Stimulated activated CD4-positive, alpha-beta T cell treated with anti-CD3 and anti-CD28 coated beads, TNF-alpha, amount 100 ng/mL, for 24 hours (primary cell): Measurements from ENCODE around the gene CAMKMT.

Experiments
- DNase-seq, 3 experiments: peaks; one replicate each; pipeline ENCODE4 v3.0.0-alpha.2; 2020; ENCODE audit warnings: low read depth in 3 of 3

Gene CAMKMT

DNA sequence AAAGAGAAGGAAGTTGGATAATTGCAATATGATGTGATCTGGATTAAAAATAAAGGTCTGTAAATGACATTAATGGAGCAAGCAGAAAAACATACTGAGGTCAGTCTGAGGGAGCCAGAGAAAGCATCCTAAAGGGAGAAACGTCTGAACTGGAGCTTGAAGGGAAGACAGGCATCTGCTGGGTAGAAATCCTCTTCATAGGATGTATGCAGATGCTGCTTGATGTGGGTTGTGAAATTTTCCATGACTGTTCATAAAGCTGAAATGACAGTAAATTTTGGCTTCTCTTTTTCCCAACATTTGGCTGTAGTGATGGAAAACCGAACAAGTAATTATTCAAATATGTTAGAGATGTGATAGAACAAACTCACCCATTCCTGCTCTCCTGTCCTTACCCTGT, 287.6 kb downstream of the CAMKMT start:
- DNase-seq = no peak

DNA sequence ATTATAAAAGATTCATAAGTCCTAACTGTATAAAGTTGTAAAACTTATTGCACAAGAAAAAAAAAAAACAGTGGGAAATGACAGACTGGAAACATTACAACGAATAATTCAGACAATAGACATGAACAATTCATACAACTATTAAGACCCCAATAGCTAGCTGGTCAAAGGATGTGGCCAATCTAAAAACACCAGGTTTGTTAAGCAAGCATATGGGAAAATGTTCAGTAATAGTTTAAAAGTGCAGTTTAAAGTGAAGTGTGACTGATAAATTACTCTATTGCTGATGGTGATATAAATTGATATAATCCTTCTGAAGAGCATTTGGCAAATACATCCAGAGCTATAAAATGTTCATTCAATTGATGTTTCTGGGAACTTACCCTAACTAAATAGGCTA, 289.0 kb downstream of the CAMKMT start:
- no peak for DNase-seq

DNA sequence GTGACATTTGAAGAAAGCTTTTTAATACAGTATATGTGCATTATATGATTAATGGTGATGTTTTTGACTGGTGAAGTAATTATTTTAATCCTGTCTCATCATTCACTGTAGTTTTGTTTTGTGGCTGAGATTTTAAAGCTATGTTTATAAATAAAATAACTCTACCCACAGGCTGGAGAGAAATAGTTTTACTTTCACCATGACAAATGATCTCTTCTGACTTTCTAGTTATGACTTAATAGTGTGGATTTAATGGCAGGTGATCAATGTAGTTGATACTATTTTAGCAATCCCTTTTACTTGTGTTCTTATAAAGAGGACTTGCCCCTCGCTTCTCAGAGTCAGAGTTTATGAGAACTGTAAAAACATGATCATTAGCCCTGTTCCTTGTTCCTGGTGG, 290.2 kb downstream of the CAMKMT start:
- no peak for DNase-seq

DNA sequence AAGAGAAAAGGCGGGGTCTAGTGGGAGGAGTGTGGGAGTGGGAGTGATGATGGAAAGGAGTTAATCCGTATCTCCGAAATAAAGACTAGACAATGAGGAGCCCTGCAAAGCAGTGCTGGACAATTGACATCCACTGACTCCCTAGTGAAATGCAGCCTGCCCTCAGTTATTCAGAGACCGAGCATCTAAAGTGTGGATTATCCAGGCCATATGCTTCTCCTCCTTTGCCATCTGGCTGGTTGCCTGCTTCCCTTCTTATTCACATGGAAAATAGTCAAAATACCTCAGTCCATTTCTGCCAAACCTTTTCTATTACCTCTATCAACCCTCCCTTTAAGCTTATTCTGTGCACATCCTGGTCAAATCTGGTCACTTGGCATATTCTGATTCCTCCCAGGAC, 291.0 kb downstream of the CAMKMT start:
- DNase-seq = no peak

DNA sequence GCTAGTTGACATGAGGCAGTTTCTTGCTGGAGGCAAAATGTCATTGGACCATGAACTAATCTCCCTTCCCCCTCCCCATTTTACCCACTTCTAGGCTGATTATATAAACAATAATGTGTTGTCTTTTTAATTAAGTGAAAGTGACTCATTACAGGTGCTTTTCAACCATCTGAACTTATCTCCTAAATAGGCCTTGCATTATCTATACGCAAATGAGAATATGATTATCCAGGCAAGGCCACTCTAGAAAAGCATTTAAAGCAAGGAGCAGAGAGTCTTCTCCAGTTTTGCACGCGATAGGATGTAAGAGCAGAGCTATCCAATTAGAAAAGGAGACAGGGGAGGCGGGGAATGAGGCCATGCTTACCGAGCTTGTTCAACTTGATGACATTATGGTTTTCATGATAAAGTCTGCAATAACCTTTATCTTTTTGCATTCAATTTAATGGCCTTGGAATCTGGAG, 293.7 kb downstream of the CAMKMT start:
- no peak for DNase-seq

DNA sequence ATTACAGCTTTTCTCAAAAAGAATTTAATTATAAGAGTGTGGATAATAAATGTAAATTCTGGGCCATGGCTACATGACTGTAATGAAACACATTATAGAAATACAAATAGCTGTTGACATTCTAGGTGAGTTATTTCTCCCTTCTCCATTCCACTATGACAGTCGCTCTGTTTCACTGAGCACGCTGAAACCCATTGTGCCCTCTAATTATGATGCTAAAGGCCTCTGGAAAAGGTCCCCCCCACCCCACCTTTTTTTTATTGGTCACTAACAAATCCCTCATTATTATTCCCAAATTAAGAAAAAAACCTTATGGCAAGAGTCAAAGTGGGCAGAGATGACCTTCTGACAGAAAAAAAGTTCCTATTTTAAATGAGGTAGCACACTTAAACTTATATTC, 294.7 kb downstream of the CAMKMT start:
- DNase-seq = no peak

DNA sequence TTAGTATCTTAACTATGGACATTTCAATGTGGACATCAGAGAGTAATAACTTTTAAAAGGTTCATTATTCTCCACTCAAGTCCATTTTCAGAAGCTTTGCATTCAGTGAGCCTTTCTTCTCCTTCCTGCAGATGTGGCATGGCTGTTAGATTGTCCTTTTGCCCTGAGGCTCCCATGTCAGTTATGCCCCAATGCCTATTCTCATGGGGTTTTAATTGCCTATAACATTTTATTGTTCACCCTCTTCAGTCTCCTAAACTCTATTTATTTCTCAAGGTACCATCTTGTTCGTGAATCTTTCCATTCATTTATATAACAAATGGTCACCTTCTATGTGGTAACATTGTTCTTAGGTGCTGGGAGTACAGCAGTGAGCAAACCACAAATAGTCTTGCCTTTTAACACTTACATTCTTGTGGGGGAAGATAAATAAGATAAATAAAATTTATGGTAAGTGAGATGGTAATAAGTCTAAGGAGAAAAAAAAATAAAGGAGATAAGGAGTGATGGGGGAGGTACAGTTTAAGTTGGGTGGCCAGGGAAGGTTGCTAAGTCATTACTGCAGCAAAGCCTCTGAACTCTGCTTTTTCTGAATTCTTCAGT, 301.8 kb downstream of the CAMKMT start:
- DNase-seq = no peak

DNA sequence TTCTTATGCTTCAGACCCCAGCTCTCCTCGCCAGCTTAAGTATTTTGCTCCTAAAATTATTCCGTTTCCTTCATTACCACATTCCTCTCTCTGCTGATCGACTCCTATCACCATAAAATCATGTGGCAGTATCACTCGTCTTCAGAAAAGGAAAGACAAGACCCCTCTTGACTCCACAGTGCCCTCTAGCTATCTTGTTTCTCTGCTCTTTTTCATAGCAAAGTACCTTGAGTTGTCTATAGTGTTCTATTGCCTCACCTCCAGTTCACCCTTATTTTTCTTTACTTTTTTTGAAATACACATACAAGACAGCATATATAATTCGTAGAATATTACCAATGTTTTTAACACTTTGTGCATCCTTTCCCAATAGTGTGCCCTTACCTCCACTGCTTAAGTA, 306.6 kb downstream of the CAMKMT start:
- DNase-seq = no peak

DNA sequence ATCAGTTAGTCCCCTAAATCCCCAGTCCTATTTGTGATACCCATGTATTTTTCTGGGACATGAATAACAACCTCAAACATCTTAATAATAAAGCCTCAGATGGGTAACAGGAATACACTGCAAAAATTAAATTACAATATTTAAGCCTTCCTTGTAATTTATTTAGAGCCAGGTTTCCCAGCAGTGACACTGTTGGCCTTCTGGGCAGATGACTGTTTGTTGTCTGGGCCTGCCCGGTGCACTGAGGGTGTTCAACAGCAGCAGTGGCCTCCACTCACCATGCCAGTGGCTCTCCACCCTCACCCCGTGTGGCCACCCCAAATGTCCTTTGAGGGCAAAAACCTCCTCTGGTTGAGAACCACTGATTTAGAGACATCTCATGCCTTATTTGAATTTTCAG, 309.5 kb downstream of the CAMKMT start:
- no peak for DNase-seq

DNA sequence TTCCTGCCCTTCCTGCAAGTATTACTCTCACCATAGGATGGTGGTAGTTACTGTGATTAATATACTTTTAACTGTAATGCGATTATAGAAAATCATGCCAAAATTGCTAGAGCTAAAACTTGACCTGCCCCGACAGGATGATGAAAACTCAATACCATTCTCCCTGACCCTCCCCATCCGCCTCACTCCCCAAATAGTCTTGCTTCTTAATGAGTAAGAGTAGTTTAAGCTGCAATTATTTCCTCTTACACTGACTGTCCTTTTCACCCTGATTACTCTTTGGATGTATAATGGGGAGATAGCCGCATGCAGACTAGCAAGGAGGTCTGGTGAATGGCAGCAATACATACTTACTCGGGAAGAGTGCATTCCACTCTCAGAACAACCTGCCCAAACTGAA, 310.2 kb downstream of the CAMKMT start:
- DNase-seq = no peak

DNA sequence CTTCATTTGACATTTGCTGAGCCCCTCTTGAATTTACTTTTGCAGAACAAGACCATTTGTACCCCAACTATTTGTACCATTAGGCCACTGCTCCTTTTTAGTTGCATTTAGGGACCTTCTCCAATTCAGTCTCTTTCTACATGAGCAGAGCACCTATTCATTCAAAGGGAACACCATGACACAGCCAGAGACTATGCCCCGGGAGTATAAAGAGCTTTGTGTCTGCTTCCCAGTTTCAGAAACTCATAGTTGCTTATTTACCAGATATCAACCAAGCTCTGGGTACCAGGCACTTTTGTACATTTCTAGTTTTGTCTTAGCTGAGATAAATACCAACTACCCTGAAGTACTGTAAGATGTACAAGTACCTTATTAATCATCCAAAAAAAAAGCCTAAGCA, 310.7 kb downstream of the CAMKMT start:
- DNase-seq = no peak

DNA sequence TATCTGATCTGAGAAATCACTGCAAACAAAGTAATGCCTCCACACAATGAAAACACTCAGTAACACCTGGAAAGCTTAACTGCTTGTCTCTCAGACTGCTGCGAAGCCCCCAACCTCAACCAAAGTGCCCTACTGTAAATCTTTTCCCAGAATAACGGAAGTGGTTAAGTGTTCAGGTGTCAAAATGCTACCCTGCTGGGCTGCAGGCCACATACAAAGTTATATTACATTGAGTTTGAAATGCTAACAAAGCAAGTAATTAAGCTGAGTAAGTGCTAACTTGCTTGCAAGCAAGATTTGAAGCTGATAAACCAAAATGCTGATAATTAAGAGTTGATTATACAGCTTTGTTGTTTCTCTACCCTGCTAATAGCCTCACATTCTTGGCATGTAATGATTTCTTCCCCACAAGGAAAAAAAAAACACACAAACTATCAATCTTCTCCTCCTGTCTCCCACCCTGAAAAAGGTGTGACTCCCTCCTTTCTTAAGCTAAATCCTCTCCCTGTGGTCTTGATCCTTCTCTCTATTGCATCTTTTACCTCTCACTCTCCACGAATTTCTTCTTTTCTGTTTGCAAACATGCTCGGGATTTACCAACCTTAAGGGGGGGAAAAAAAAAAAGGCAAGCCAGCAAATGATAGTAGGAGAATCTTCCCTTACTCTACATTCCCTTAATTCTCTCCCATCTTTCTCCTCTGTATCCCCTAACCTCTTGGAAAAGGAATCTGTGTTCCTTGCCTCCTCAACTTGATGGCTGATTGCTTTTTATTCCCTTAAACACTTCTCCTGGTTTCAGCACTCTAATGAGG, 312.9 kb downstream of the CAMKMT start:
- DNase-seq = no peak

DNA sequence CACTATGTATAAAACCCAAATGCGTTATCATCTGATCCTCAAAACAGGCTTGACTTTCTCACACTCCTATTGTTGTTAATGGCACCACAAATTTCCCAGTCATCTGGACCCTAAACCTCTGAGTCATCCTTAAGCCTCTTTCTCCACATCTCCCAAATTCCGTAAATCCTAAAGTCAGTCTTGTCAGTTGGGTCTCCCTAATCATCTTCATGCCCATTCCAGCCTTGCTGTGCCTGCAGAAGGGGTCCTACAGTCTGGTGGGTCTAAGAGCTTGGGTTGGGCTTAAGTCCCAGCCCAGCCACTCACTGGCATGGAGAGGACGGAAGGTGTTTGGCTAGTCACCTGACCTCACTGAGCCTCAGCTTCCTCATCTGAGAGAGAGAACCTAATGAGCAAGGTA, 314.6 kb downstream of the CAMKMT start:
- DNase-seq = no peak

DNA sequence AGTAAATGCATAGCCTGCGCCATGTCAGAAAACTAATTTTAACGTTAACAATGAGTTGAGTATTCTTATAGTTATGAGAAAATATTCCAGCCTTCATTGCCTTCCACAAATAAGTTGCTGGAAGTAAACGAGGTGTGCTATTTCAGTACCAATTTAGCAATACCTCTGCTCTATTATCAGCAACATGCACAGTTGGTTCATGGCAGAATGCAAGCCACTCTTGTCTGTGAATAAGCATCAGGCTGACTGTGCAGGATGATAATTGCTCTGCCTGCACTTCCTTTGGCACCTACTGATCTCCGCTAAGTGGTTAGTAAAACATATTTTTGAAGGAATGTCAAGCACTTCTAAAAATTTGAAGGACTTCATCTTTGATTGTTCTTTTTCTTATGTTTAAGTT, 317.8 kb downstream of the CAMKMT start:
- DNase-seq = no peak

DNA sequence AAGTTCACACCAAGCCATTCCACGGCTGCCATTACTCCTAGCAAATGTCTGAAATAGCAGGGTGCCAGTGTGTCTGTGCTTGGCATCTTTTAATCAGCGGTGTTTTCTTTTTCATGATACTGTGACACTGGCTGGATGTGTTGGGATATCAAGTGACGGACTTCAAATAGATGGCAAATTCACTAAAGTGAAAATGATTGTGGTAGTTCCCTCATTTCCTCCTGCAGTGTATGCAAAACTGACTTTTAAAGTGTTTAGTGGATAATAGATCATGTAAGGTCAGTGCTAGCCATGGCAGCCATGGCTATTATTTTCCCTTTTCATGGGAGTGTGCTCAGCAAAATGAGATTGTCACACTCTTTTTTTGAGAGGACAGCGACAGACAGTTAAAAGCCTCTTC, 318.2 kb downstream of the CAMKMT start:
- DNase-seq = no peak

DNA sequence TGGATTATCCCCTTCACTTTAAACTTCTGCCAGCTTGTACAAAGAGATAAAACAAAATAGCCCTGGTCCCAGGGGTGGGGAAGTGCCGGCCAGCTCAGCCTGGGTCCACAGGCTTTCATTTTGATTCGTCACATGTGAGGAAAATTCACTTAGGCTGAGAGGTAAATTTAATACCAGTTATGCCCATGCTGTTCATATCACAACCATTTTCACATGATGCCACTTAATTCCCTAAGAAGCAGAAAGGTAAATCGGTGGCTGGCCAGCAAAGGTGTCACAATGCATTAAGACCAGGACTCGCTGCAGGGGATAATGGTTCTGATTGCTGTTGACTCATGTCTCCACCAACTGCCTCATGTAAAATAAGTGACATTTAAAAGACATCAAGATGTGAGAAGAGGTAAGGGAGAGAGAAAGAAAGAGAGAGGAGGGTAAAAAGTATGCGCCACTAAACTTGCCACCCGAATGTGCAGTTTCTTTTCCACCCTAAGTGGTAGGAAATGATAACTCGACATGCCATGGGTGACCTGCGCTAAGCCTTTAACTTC, 318.8 kb downstream of the CAMKMT start:
- DNase-seq = no peak

DNA sequence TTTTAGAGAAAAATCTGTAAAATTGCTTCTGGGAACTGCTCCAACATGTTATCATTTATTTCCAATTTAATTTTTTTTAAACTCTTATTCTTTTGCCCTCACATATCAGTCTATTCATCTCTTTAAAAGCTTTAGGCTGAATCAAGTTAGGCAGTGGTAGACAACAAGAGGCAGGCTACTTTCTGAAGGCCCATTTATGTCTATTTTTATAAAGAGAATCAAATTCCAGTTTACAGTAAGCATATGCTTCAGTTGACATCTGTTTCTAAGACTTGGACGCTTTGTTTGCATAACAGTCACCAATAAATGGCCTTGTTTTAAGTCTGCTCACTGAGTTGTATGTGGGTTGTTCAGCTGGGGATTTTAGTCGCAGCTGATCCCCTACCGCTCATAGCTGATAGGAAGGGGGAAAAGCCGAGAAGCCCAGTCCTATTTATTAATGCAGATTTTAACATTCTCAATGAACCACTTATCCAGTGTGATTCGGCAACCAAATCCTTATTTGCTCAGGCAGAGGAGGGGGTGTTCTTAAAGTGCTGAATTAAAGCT, 319.3 kb downstream of the CAMKMT start:
- no peak for DNase-seq

DNA sequence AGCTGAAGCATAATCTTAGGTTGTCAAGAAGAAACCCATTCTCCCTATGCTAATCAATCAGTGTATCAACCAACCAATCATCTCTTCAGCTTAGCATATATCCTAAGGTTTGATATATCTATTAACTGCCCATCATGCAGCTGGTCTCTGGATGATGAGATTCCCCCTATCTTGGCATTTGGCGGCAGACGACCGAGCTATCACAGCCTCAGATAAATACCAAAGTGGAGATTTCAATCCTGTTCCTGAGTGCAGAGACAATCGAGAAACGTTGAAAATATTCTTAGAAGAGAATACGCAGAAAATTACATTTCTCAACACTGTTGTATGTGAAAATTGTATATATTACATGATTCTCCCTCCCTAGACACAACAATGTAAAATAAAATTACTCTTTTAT, 320.7 kb downstream of the CAMKMT start:
- no peak for DNase-seq

DNA sequence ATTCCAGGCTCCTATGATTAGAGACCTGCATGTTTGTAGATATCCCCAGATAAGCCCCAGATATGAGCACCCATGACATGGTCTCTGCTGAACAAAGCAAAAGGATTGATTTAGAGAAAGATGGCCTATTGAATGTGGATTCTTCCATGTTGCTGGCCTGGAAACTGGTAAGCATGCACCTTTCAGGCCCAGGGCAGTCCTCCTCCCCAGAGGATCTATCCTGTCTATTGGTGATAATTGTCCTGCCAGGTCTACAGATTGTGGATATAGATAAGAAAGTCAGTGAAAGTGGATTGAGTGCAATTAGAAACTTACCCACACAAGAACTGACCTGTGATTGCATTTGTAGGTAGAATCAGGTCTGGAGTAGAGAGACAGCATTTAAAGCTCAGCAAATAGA, 322.8 kb downstream of the CAMKMT start:
- DNase-seq = no peak

DNA sequence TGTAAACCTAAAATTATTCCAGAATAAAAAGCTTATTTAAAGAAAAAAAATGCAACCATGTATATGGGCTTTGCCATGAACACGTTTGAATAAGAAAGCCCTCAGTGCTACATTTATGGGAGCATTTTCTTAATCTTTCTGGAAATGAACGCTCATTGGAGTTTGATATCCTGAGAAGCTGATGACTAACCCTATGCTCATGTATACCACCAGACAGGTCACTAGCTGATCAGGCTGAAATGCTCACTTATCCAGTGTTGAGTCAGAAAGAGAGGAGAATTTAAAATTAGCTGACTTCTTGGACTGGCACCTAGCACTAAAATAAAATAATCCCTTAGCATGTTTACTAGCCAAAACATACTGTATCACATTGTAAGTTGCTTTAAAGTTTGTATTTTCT, 324.8 kb downstream of the CAMKMT start:
- no peak for DNase-seq

DNA sequence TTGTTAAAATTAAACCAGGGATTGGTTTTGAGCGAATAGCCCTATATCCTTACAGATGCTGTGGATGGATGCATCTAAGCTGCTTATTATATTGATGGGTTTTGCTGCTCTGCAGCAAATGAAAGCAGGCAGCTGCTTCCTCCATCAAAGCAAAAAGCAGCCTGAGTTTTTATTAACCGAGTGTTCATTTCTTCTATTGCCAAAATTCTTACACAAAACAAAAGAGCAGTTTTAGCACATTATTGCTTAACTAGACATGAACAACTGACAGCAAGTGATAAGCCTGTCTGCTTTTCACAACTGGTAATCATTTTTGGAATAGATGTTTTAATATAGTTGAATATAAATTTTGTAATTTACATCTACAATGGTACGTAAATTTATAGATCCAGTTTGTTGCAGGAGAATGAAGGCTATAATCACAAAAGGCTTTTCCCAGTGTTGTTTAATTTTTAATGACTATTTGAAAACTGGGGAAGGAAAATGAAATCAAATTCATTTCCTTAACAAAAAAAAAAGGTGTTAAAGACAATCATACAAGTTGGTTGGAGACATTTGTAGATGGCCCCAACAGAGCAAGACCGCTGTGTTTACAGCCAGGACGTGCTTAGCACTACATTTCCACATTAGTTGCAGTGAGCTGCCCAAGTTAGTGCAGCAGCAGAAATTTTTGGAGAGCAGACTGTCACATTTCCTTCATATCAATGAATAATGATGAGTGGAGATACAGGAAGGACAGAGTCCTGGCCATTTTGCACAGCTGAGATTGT, 326.1 kb downstream of the CAMKMT start:
- no peak for DNase-seq

DNA sequence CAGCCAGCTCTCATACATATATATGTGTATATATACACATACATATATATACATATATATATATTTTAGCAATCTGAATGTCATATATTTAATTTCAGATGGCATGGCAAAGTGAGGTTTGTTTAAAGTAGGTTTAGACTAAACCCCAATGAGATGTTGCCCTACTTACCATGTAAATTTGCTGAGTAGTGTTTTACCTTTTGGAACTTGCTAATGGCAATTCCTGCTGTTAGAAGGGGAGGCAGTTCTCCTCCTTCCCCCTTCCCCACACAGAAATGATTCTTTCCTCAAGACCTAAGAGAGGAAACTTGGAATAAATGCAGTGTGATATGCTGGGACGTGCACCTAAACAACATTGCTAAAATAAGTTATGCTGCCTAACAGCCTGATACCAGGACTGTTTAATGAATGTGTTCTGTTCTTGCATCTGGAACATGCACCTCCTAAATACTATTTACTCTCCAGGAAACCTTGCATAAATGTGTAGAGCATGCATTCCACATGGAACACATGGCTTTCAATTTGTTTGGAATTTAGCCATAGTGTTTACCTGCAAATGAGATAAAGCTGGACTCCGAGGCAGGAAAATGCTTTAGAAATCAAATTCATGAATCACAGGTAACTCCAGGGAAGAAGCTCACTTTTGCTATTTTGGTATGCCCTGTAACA, 326.8 kb downstream of the CAMKMT start:
- DNase-seq = no peak
